HG03039 (cell line): ENCODE measurements around the gene OR1A1.
"Not testable (repeated sequence)": the region's sequence is repeated elsewhere in the genome, so short reads cannot be mapped to it uniquely, and the experiment has no call there.

Source experiments
- ATAC-seq: cut with Tn5 transposase; IDR thresholded peaks from one replicate; pipeline ENCODE4 v1.9.1; 2021; ENCODE audit warnings: mild to moderate bottlenecking, moderate library complexity; ENCODE audit not compliant: unreplicated experiment

Gene OR1A1, protein sequence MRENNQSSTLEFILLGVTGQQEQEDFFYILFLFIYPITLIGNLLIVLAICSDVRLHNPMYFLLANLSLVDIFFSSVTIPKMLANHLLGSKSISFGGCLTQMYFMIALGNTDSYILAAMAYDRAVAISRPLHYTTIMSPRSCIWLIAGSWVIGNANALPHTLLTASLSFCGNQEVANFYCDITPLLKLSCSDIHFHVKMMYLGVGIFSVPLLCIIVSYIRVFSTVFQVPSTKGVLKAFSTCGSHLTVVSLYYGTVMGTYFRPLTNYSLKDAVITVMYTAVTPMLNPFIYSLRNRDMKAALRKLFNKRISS

DNA sequence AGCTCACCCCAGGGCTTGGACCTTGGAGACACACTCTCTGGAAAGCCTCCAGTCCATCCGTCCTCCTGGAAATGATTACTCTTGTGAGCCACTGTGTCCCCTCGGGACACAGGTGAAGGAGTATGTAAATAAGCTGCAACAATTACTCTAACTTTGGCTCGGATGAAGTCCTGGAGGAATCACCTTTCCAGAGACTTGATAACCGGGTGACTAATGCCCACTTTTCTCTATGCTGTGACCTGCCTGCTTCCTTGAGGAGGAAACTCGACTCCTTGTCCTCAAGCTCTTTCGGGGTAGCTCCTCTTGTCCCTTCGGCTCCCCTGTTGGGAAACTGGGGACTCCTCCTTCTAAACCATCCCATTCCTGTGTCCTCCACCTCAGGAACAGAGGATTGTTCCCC is at the start of gene OR1A1:
TSS of gene OR1A1 (plus strand) at position 301 of the 400 bp plus-strand sequence. CDS start 7,954 bp downstream, outside the sequence.
- no peak for ATAC-seq

DNA sequence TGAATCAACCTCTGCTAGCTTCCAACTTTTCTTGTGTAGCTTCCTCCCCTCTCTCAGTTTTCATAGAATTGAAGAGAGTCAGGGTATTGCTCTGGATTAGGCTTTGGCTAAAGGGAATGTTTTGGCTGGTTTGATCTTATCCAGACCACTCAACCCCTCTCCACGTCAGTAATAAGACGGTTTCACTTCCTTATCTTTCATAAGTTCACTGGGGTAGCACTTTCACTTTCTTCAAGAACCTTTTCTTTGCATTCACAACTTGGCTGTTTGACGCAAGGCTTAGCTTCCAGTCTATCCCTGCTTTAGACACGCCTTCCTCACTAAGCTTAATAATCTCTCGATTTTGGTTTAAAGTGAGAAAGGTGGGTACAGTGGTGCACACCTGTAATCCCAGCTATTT is 39.9 kb upstream of the OR1A1 start:
- ATAC-seq, result no peak

DNA sequence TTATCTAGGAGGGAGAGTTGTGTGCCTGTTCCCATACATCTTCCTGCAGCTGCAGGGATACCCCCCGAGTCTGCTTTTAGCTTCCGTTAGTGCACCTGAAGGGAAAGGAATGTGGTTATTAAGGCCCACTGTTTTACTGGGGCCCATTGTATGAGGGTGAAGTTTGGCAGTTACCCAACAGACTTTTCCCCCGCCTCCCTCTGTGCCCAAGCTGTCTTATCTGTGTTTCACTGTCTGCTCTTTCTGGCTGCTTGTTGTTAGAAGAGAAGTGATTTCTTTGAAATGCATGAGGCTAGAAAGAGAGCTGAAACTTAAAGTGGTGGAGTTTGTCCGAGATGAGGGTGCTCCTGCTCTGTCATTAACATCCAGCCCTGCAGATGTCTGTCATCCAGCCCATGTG is 17.5 kb upstream of the OR1A1 start:
- no peak for ATAC-seq

DNA sequence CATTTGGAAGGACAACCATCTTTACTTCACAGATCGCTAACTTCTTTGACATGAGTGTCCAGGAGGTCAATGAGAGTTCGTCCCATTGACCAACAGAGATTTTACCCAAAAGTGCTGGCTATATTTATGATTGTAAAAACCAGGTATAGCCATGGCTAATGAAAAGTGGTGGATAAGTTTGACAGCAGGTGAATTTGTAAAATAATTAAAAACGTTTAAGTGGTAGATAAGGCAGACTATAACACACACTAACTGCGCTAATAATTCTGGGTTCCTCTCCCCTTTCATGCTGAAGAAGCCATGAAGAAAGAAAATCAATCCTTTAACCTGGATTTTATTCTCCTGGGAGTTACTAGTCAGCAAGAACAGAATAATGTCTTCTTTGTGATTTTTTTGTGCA is 10.2 kb upstream of the OR1A1 start, which contains the start of gene OR1A2:
TSS of gene OR1A2 (plus strand) at position 301 of the 400 bp plus-strand sequence. CDS start at position 301, 0 bp downstream.
- no peak for ATAC-seq

DNA sequence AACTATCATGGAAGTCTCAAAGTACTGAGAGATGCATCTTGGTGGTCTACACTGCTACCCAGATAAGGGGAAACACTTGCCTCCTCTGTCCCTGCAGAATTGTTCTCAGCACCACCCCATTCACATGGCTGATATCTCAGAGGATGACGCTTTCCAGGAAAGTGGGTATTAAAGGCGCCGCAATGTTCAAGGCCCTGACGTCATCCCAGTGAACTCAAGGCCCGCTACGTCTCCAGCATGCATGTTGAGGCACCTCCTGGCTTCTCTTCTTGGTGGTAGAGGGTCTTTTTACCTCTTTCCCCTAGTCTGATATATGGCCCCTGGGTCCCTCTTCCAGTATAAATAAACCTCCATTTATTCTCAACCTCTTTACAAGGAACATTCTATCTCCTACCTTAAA is 1.0 kb downstream of the OR1A1 start:
- no peak for ATAC-seq

DNA sequence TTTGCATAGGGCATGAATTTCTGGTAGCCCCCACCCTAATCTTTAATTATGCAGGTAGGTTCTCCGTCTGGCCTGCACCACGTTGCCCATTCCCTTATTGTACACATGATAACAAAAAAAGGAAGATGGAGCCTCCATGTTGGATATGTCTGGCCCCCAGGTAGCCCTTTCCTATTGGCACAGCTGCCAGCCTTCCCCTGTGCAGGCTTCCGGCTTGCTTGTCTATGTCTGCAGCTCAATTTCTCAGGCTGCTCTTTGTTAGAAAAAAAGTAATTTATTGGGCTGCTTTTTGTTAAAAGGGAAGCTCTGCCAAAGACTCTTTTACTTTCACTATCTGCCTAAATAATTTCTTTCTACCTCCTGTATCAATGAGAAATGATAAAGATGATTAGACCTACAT is 5.5 kb downstream of the OR1A1 start:
- no peak for ATAC-seq

DNA sequence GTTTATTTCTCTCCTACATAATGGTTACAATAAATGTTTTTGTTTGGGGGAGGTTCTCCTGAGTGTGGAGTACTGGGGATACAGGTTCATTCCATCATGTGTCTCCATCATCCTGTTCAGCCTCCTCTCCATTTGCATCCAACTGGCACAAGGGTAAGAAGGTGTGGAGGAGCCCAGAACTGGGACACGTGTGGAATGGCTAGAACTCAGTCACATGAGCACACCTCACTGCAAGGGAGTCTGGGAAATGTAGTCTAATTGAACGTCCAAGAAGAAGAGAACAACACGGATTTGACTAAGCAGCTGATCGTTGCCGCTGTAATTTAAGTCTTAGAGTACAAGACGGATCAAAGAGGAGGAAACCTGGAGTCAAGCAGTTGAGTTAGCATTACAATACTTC is 6.1 kb downstream of the OR1A1 start:
- ATAC-seq, result no peak

DNA sequence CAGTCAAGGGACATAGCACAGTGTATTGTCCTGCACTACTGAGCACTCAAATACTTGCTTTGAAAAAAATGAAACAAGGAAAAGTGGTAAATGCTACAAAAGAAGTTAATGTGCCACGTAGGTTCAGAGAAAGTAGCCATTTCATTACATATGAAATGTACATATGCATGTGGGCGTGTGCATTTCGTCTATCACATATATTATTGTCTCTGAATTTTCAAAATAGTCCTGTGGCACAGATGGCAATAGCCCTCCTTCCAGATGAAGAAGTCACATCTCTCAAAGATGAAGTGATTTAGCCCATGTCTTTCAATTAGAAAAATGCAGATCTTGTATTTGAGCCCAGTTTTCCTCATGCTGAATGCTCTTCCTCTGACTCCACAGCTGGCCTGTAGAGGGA is 12.5 kb downstream of the OR1A1 start:
- ATAC-seq, result not testable (repeated sequence)

DNA sequence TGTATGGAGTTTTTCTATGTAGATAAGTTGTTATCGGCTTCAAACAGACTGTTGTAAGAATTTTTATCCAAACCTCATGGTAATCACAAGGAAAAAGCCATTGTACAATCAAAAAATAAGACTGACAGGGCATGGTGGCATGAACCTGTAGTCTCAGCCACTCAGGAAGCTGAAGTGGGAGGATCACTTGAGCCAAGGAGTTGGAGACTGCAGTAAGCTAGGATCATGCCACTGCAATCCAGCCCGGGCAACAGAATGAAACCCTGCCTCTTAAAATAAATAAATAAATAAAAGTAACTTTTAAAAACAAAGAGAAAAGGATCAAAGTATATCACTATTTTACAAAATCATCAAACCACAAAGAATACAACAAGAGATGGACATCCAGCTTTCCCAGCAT is 14.4 kb downstream of the OR1A1 start:
- no peak for ATAC-seq

DNA sequence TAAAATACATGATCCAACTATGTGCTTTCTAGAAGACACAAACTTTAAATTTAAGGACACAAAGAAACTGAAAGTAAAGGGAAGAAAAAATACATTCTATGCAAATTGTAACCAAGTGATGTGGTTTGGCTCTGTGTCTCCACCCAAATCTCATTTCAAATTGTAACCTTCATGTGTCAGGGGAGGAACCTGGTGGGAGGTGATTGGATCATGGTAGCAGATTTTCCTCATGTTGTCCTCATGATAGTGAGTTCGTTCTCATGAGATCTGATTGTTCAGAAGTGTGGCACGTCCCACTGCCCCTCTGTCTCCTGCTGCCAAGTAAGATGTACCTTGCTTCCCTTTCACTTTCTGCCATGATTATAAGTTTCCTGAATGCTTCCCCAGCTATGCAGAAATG is 15.0 kb downstream of the OR1A1 start:
- no peak for ATAC-seq

DNA sequence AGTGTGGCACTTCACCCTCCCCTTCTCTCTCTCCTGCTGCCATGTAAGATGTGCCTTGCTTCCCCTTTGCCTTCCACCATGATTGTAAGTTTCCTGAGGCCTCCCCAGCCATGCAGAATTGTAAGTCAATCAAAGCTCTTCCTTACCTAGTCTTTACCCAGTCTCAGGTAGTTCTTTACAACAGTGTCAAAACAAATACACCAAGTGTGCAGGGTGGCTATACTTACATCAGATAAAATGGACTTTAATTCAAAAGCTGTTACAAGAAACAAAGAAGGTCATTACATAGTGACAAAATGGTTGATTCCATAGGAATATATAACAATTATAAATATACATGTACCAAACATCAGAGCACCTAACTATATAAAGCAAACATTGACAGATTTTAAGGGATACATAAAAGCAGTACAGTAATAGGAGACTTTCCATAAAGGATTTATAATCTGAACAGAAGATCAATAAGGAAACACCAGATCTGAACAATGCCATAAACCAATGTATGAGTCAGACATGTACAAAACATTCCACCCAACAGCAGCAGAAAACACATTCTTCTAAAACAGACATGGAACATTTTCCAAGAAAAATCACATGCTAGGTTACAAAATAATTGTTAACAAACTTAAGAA is 17.4 kb downstream of the OR1A1 start:
- ATAC-seq, result not testable (repeated sequence)

DNA sequence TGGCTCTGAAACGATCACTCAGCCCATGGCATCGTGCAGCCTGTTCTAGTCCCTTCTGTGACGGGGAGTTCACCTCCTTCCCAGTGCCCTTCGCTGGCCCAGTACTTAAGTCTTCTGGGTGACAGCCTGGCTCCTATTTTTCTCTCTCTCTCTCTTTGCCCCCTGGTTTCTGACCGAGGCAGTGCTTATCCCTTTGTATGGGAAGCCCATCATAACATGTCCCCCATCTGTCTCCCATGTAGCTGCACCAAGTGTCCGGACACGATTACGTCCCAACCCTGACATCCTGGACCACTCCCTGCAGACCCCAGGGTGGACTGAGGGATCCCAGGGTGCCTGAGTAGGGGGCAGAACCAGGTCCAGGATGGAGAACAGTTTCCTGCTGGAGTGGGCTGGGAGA is 24.8 kb downstream of the OR1A1 start:
- not testable (repeated sequence) for ATAC-seq

DNA sequence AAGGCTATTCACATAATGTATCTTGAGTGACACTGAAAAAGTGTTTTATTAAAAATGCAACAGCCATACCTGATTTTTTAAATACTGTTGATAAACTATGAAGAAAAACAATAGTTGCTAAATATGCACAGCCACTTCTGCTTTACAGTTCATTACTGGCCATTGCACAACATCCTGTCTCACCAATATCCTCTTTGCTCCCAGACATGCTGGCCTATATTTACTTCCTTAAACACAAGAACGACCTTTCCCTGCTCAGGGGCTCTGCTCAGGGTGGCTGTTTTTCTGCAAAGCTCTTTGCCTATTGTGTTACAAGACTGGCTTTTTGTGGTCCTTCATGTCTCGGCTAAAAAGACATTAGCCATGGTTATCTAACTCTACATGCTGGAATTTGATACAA is 31.2 kb downstream of the OR1A1 start:
- not testable (repeated sequence) for ATAC-seq

DNA sequence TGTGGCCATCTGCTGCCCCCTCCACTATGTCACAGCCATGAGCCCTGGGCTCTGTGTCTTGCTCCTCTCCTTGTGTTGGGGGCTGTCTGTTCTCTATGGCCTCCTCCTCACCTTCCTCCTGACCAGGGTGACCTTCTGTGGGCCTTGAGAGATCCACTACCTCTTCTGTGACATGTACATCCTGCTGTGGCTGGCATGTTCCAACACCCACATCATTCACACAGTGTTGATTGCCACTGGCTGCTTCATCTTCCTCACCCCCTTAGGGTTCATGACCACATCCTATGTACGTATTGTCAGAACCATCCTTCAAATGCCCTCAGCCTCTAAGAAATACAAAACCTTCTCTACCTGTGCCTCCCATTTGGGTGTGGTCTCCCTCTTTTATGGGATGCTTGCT is 33.6 kb downstream of the OR1A1 start:
- not testable (repeated sequence) for ATAC-seq

DNA sequence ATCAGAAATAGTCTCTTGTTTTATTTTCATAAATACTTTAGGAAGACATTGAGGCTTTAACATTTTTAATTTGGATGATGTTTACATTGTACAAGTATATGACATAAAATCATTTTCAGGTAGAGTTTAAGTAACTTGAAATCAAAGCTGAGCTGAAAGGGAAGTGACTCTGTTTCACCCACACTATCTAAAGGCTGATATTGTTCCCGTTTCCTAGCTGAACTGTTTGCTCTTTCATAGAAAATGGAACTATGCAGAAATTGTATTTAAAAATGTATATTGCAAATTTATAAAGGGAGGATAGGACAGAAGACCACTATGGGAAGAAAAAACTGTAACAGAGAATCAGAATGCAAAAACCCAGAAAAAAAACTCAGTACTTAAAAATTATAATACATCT is 37.4 kb downstream of the OR1A1 start:
- not testable (repeated sequence) for ATAC-seq

DNA sequence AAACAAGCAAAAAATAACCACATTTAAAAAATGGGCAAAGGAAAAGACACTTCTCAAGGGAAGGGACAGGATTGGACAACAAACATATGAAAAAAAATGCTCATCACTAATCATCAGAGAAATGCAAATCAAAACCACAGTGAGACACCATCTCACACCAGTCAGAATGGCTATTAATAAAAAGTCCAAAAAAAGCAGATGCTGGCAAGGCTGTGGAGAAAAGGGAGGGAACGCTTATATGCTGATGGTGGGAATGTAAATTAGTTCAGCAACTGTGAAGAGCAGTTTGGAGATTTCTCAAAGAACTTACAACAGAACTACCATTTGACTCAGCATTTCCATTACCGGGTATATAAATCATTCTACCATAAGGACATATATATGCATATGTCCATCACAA is 41.5 kb downstream of the OR1A1 start:
- not testable (repeated sequence) for ATAC-seq

DNA sequence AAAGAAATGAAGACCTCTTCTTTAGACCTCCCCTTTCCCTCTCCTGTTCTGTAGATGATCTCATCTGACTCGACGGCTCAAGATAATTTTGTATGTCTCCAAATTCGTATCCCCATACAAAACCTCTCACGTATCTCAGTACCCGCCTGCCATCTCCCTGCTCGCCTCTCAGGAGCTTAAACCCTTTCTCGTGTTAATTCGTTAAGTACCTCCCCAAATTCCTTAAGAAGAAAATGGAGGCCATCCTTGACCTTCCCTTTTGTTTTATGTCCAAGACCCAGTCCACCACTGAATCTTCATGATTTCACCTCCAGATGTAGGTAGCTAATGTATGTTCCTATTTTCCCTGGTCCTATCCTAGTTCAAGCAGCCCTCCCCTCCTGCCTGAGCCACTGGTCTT is 49.1 kb downstream of the OR1A1 start:
- no peak for ATAC-seq

DNA sequence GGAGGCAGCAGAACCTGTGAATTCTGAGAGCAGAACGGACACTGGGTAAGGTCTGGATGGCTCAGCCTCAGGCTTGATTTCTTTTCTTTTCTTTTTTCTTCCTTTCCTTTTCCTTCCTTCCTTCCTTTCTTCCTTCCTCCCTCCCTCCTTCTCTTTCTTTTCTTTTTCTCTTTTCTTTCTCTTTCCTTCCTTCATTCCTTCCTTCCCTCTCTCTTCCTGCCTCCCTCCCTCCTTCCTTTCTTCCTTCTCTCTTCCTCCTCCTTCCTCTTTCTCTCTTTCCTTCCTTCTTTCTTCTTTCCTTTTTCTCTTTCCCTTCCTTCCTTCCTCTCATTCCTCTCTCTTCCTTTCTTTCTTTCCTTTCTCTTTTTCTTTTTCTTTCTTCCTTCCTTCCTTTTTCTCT is 52.7 kb downstream of the OR1A1 start:
- ATAC-seq, result no peak

DNA sequence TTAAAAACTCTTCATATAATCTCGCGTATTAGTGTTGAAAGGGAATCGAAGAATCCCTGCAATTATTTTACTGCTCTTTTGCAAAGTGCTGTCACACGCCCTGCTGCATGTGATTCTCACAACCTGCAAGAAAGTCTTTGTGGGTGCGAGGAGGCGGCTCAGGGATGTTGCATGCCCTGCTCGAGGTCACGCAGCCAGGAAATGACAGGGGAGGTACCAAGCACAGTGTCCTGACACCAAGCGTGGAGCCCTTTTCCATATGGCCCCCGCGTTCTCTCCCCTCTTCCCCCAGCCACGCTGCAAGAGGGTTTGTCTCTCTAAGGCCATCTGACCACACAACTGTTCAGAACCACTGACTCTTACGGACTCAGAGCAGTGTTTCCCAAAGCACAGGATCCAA is 53.1 kb downstream of the OR1A1 start:
- no peak for ATAC-seq
